HL-60 (cell line): ENCODE measurements around the gene RELL1.
A peak's percentile ranks its signal among the peaks of the same experiment; 100 is the strongest.

ENCODE experiments used
- DNase-seq, 2 experiments: peaks; one replicate each; pipeline ENCODE4 v3.0.0-alpha.2; 2010 to 2020; ENCODE audit warnings: low read depth in 1 of 2, low spot score in 1 of 2
- H3K27ac ChIP-seq: fragments of 250-450 bp; sonication (Bioruptor Pico); replicated peaks from 2 replicates; pipeline ENCODE4 v1.5.1; 2020; ENCODE audit warnings: mild to moderate bottlenecking, moderate library complexity
- H3K27me3 ChIP-seq: fragments of 250-450 bp; sonication (Bioruptor Pico); 2 replicates; pipeline ENCODE4 v1.5.1; 2021; ENCODE audit warnings: mild to moderate bottlenecking, moderate library complexity; ENCODE audit not compliant: insufficient read depth, poor library complexity, severe bottlenecking
- H3K4me3 ChIP-seq: replicated peaks from 2 replicates; pipeline ENCODE4 v1.5.1; 2011; ENCODE audit warnings: mild to moderate bottlenecking, control low read depth, low read length; ENCODE audit not compliant: insufficient read depth
- GABPA ChIP-seq: IDR thresholded peaks from 2 replicates; pipeline ENCODE4 v1.6.1; 2012; ENCODE audit warnings: low read depth
- POLR2AphosphoS5 ChIP-seq: IDR thresholded peaks from 2 replicates; pipeline ENCODE4 v1.6.1; 2012; ENCODE audit warnings: low read depth
- SPI1 ChIP-seq: IDR thresholded peaks from 2 replicates; pipeline ENCODE4 v1.6.1; 2012; ENCODE audit warnings: low read depth, mild to moderate bottlenecking, borderline replicate concordance
- TF ChIP-seq, protein P1 (sequence below): IDR thresholded peaks from 2 replicates; pipeline ENCODE4 v1.6.1; 2012; ENCODE audit warnings: low read depth; ENCODE audit not compliant: insufficient replicate concordance
- TF ChIP-seq, protein P2 (sequence below): IDR thresholded peaks from one replicate; pipeline ENCODE4 v1.5.1; 2011; ENCODE audit warnings: low read length, control low read depth, inconsistent platforms; ENCODE audit not compliant: insufficient read depth

The RELL1 gene

DNA sequence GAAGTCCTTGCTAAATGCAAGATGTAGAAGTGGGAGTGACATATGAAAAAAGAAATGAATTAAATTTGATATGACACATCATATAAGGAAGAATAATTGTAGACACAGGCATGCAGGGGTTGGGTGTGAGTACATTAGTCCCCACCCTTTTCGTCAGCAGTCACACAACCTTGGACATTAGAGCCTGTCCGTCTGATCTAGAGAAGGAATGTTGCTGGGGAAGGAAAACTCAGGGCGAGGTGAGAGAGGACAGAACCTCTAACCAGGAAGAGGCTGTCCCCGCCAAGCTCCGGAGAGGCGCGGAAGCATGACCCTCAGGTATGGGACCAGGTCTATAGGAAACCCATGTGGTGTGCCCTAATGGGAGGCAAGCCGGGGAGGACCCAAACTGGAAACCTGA, 102.1 kb downstream of the RELL1 start:
- DNase-seq = no peak
- Histone ChIP-seq H3K27ac (no peak overlapping the region), H3K4me3 (no peak overlapping the region), H3K27me3 (no peaks in the 10 kb centered on the region)
- TF ChIP-seq, protein P1, sequence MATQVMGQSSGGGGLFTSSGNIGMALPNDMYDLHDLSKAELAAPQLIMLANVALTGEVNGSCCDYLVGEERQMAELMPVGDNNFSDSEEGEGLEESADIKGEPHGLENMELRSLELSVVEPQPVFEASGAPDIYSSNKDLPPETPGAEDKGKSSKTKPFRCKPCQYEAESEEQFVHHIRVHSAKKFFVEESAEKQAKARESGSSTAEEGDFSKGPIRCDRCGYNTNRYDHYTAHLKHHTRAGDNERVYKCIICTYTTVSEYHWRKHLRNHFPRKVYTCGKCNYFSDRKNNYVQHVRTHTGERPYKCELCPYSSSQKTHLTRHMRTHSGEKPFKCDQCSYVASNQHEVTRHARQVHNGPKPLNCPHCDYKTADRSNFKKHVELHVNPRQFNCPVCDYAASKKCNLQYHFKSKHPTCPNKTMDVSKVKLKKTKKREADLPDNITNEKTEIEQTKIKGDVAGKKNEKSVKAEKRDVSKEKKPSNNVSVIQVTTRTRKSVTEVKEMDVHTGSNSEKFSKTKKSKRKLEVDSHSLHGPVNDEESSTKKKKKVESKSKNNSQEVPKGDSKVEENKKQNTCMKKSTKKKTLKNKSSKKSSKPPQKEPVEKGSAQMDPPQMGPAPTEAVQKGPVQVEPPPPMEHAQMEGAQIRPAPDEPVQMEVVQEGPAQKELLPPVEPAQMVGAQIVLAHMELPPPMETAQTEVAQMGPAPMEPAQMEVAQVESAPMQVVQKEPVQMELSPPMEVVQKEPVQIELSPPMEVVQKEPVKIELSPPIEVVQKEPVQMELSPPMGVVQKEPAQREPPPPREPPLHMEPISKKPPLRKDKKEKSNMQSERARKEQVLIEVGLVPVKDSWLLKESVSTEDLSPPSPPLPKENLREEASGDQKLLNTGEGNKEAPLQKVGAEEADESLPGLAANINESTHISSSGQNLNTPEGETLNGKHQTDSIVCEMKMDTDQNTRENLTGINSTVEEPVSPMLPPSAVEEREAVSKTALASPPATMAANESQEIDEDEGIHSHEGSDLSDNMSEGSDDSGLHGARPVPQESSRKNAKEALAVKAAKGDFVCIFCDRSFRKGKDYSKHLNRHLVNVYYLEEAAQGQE = no peak
- no peak for TF ChIP-seq GABPA
- TF ChIP-seq POLR2AphosphoS5 = no peak
- TF ChIP-seq SPI1 = no peak
- TF ChIP-seq, protein P2, sequence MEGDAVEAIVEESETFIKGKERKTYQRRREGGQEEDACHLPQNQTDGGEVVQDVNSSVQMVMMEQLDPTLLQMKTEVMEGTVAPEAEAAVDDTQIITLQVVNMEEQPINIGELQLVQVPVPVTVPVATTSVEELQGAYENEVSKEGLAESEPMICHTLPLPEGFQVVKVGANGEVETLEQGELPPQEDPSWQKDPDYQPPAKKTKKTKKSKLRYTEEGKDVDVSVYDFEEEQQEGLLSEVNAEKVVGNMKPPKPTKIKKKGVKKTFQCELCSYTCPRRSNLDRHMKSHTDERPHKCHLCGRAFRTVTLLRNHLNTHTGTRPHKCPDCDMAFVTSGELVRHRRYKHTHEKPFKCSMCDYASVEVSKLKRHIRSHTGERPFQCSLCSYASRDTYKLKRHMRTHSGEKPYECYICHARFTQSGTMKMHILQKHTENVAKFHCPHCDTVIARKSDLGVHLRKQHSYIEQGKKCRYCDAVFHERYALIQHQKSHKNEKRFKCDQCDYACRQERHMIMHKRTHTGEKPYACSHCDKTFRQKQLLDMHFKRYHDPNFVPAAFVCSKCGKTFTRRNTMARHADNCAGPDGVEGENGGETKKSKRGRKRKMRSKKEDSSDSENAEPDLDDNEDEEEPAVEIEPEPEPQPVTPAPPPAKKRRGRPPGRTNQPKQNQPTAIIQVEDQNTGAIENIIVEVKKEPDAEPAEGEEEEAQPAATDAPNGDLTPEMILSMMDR = no peak

DNA sequence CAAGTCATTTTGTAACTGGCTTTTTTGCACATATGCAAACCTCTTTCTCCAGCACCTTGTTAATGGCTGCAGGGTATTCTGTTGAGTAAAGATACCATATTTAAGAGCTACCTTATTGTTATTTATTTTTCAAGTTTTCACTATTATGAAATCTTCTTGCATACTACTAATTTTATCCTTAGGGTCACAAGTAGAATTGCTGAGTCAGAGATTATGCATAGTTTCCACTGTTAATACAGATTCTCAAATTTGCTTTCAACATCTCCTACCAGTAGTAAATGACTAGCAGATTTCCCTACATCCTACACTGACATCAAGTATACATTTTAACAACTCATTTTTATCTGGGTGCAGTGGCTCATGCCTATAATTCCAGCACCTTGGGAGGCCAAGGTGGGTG, 112.6 kb downstream of the RELL1 start:
- no peak for DNase-seq
- Histone ChIP-seq H3K27ac (no peak overlapping the region), H3K4me3 (no peak overlapping the region), H3K27me3 (no peaks in the 10 kb centered on the region)
- TF ChIP-seq POLR2AphosphoS5 (no peak), GABPA (no peak), SPI1 (no peak)
- TF ChIP-seq, protein P1 = no peak
- TF ChIP-seq, protein P2 = no peak

DNA sequence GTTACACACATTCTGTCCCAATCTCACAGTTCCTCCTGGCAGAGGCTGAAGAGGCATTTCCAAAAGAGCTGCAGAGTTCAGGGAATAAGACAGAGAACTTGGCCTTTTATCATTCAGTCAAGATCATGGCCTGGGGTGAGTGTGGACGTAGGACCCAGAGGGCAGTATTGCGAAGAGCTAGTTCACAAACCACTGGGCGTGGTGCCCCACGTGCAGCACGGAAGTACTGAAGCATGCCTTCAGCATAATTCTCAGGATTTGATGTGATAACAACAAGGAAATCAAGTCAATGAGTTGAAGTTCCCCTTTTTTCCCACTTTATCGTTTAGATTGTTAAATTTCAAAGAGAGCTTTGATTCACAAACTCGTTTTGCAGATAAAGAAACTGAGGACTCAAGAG, 117.7 kb downstream of the RELL1 start:
- no peak overlapping the region for H3K27ac ChIP-seq
- TF ChIP-seq GABPA = no peak
- TF ChIP-seq, protein P2 = no peak
- TF ChIP-seq, protein P1 = no peak
- DNase-seq = peak in 1 of 2 experiments; percentile 15
- H3K4me3 ChIP-seq = no peak overlapping the region
- no peaks in the 10 kb centered on the region for H3K27me3 ChIP-seq
